HPDE6-E6E7 (cell line): Measurements from ENCODE around the gene CANT1.

Source experiments
- DNase-seq: peaks from one replicate; pipeline ENCODE4 v3.0.0; 2011; ENCODE audit warnings: missing footprints; ENCODE audit errors: extremely low spot score

CANT1 gene

DNA sequence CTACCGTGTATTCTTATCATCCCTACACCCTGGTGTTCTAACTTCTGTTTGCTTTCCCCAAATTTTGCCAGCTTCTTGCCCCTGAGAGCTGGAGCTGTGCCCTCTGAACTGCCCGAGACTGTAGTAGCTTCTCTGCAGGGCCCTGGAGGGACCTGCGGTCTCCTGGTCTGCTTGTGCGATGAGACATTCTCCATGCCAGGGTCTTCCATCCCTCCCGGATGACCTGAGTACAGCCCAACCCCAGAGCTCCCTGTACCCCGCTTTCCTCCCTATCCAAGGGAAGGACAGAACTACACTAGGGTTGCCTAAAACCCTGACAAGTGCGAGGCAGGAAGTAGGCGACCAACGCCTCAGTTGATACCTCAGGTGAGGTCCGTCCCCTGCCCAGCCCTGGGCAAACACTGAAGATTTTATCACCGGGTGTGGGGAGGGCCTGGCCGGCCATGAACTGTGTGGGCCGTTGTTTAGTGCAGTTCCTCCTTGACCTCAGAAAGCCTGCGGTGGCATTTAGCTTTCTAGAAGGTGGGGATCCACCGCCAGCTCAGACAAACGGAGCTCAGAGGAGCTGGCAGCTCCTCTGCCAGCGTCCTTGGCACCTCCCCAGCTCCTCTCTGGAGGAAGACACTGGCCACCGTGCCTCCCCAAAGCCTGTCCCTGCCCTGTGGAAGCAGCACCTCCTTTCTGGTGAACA, 13.7 kb downstream of the CANT1 start:
- DNase-seq = no peak

- no peak for DNase-seq
Measured at GRCh38 chr17:78995022-78995760, 14.4 kb downstream of the CANT1 start.

DNA sequence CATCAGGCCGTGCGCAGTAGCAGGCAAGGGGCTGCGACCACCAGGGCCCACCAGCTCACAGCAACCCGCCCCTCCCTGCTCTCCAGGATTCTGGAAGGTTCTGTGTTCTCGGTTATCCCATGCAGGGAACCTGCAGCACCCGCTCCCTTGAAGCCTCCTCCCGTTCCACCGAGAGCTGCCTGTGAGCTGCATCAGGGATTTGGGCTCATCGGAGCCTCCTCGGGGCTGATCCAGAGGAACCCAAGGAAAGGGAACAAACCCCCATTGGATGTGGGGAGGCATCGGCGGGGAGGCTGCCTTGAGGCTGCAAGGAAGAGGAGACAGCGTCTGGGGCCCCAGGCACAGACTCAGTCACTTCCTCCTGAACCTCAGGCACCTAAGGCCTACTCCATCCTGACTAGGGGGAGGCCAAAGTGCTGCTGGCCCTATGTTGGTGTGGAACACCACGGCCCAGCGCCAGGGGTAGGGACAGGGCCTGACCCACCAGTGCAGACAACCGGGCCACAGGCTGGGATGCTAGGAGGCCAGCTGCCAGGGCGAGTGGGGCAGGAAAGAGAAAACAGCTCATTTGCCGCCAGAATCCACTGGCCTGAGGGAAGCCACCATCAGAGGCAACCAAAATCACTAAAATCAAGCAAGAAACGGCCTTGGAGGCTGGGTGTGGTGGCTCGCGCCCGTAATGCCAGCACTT, 15.4 kb downstream of the CANT1 start:
- no peak for DNase-seq

GRCh38 chr17:78993241-78993956, 16.2 kb downstream of the CANT1 start:
- no peak for DNase-seq

GRCh38 chr17:78992542-78993212, 16.9 kb downstream of the CANT1 start:
- no peak for DNase-seq

- DNase-seq = no peak
Measured at GRCh38 chr17:78991906-78992532, 17.5 kb downstream of the CANT1 start.

DNA sequence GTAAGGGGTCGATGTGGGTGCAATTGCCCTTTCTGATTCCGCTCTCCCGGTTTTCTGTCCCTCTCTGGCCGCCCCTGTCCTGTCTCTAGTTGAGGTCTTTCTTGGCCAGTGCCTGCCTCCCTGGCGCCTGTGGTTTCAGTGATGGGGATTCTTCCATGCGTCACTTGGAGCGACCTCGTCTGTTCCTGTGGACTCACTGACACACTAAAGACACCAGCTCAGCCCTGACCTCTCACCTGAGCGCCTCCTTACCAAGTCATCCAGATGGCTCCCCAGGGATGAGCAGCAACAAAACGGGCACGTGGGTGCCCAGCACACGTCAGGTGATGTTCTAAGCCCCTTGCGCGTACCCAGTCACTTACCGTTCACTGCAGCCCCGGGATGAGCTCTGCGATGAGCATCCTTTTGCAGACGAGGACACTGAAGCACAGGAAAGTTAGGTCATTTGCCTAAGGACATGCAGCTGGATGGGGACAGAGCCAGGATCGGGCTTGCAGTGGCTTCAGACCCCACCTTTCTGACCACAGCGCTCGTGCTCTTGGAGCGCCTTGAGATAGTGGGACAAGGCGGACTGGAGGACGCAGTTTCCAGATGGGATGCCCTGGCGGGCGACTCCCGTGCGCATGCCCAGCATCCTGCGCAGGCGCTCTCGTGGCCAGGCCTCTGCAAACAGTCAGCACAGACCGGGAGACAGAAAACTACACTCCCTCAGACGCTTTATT, 18.4 kb downstream of the CANT1 start:
- DNase-seq = no peak

DNA sequence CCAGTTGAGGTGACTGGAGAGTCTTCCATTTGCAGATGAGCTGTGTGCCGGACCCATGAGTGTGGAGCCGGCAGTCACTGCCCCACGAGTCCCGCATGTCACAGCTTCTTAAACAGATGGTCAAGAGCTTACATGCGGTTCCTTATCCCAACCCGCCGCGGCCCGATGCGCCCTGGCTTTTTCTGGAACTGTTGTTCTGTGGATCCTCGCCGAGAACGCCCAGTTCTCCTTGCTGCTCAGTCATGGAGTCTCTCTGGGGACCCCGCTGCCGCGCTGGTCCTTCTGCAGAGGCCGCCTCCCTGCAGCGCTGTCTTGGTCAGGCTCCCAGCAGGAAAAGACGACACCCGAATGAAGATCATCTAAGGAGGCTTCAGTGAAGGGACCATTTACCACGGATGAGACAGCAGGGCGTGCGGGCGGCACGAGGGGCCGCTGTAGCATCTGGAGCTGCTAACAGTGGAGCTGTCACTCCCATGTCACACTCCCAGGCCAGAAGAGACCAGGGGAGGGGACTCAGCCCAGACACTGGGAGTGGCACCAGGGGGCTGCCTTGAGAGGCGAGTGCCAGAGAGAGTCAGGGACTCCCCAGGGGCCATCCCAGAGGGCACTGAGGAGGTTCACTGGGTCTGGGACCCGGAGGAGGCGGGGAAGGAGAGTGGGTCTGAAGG, 19.1 kb downstream of the CANT1 start:
- no peak for DNase-seq

DNA sequence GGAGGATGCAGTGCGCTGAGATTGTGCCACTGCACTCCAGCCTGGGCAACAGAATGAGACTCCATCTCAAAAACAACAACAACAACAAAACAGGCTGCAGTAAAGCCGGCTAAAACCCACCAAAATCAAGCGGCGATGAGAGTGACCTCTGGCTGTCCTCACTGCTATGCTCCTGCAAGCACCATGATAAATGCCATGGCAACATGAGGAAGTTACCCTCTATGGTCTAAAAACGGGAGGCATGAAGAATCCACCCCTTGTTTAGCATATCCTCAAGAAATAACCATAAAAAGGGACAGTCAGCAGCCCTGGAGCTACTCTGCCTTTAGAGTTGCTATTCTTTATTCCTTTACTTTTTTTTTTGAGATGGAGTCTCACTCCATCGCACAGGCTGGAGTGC, 21.4 kb downstream of the CANT1 start:
- DNase-seq = no peak

GRCh38 chr17:78986649-78987328, 22.8 kb downstream of the CANT1 start:
- DNase-seq = no peak

- DNase-seq = no peak
Measured at GRCh38 chr17:78986048-78986648, 23.4 kb downstream of the CANT1 start.

GRCh38 chr17:78985395-78985794, 24.2 kb downstream of the CANT1 start:
- no peak for DNase-seq

DNA sequence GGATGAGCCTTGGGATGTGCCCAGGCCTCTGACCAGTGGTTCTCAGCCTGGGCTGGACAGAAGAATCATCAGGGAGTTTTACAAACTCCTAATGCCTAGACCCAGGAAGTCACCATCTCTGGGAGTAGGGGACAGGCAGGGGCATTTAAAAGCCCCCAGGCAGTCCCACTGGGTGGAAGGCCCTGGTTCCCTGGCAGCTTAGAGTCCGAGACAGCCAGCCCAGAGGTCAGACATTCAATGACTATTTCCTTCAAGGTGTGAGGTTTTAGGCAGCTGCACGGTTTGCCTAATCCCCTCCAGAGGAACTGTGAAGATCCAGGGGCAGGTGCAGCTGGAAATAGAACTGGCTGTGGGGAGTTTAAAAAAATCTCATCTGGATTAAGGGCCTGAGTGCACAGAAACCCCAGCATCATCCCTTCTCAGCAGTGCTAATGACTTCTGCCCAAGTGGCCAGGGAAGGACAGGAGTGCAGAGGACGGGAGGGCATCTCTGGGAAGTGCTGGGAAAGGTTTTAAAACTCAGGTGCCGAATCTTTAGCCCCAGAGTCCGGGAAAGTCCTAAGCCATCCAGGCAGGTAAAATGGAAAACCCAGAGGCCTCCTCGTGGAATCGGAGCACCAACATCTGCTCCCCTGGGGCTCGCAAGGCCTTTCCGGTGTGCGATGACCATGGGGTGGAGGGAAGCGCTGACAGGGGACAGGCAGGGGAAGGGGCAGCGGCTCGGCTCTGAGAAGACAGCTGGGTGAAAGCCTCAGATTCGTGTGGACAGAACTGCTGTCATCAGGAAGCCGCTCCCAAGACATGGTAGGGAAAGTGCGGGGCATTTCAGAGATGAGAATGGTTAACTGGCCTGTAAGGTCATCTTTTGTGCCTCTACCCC, 28.3 kb downstream of the CANT1 start:
- no peak for DNase-seq

DNA sequence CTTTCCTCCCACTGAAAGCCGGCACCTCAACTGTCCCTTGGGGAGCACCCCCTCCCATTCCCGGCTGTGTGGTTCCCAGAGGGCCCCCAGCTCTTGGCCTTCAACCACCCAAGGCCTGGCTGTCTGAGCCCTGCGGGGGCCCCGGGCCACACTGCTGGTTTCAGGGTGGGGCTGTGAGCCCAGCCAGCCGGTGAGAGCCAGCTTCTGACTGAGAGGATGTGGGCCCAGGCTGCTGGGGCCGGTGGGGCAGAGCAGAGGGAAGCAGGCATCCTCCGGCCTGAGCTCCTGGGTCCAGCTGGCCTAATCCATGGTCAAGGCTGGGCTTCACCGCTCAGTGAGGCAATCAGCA, 29.0 kb downstream of the CANT1 start:
- DNase-seq = no peak

DNA sequence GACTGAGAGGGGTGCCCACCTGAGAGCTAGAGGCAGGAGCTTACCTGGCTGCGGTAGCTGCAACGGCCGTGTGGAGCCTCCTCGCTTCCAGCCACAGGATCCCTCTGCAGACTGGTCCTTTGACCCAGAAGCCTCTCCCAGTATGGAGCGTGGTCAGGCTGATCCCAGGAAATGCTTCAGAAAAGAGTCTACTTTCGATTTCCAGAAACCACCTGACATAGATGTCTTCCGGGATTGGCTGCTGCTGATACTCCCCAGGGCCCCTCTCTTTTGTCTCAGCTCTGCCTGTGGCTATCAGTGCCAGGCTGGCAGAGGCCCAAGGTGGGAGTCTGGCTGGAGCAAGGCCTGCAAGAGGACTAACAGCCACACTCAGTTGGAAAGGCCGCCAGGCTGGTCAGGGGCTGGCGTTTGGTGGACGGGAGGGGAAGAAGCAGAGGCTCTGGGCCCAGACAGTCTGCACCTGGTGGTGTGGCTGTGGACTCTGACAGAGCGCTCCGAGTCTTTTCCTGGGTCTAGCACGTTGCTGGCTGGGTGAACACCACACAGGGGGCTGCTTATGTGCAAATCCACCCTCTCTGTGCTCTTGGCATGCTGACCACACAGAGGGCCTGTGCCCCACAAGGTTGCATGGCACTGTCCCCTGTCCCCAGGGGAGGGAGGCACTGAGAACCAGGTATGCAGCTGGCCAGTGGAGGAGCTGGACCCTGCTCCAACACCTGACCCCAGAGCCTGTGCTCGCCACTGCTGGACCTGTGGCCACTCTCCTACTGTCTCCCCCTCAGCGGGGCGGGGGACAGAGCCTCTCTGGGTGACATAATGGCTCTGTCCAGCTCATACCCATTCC, 29.6 kb downstream of the CANT1 start, which contains the start of gene LGALS3BP:
TSS of gene LGALS3BP (minus strand) at position 144 of the 844 bp plus-strand sequence. CDS start 2,732 bp downstream, outside the sequence.
- peak; percentile 95 for DNase-seq

GRCh38 chr17:78977997-78978973, 31.3 kb downstream of the CANT1 start:
- DNase-seq = no peak
